Measurements from ENCODE around the gene LDLRAD4. TPM values are rescaled to one million over a fixed set of nuclear protein-coding genes. Genes with fewer than 3 reads are reported as not detected.

LDLRAD4 gene
- polyA plus RNA-seq, 1 of the 3 experiments (the other 2 are of a cell fraction), result 0.16 TPM

- ChIA-PET CTCF (interaction anchor here (1.0 to 2.1 kb wide), 2 partner anchors 9 to 322 kb away, joined by 3 to 9 read pairs; no protein-coding TSS in a partner anchor), POLR2A (no interaction called here)
- no peak overlapping the region for H3K4me3 ChIP-seq (ENCODE audit: low read depth in 2 of 2, low read length in 1 of 2)
- H3K9me2 ChIP-seq, result no peaks in the 10 kb centered on the region
- no peaks in the 10 kb centered on the region for H3F3A ChIP-seq (replicated peaks; ENCODE audit: insufficient read depth)
- peaks cover 0 to 9% of the 10 kb centered on the region in 2 experiments; a peak in 1 of 4 replicates for H3K4me1 ChIP-seq (ENCODE audit: control insufficient read depth in 1 of 2, insufficient read depth in 2 of 2, low read depth in 1 of 2, low read length in 1 of 2)
- no peak overlapping the region for H3K27ac ChIP-seq (ENCODE audit: low read depth in 2 of 2, low read length in 1 of 2)
- H3K9me3 ChIP-seq, result no peaks in the 10 kb centered on the region
- H3K79me2 ChIP-seq (ENCODE audit: insufficient read depth), result no peaks in the 10 kb centered on the region
- DNase-seq, result no peak
- H3K4me2 ChIP-seq, result no peak overlapping the region
- no peak overlapping the region for H3K9ac ChIP-seq
- TF ChIP-seq GATA2 (CRISPR knock-in tag; IDR thresholded peaks at IDR 0.05) (no peak), MEF2A (IDR thresholded peaks at IDR 0.05; ENCODE audit: borderline replicate concordance, low read depth) (no peak), NFIC (IDR thresholded peaks at IDR 0.05; ENCODE audit: borderline replicate concordance) (no peak), RAD21 (IDR thresholded peaks at IDR 0.05; ENCODE audit: low read length) (no peak), EZH2phosphoT487 (IDR thresholded peaks at IDR 0.05; ENCODE audit: borderline replicate concordance, low read depth) (no peak), IRF3 (IDR thresholded peaks at IDR 0.05; ENCODE audit: low read depth, low read length) (no peak), MXI1 (IDR thresholded peaks at IDR 0.05; ENCODE audit: low read depth, low read length) (no peak), FOXJ3 (CRISPR knock-in tag; IDR thresholded peaks at IDR 0.05) (no peak), GABPA (IDR thresholded peaks at IDR 0.05; ENCODE audit: low read depth) (no peak)
- TF ChIP-seq, protein P1, sequence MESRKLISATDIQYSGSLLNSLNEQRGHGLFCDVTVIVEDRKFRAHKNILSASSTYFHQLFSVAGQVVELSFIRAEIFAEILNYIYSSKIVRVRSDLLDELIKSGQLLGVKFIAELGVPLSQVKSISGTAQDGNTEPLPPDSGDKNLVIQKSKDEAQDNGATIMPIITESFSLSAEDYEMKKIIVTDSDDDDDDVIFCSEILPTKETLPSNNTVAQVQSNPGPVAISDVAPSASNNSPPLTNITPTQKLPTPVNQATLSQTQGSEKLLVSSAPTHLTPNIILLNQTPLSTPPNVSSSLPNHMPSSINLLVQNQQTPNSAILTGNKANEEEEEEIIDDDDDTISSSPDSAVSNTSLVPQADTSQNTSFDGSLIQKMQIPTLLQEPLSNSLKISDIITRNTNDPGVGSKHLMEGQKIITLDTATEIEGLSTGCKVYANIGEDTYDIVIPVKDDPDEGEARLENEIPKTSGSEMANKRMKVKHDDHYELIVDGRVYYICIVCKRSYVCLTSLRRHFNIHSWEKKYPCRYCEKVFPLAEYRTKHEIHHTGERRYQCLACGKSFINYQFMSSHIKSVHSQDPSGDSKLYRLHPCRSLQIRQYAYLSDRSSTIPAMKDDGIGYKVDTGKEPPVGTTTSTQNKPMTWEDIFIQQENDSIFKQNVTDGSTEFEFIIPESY (IDR thresholded peaks at IDR 0.05; ENCODE audit: borderline replicate concordance, low read depth), result no peak
- 35% methylated on average over 2 of the region's 2 CpGs for WGBS (ENCODE audit: low lambda C conversion rate)
- no peaks in the 10 kb centered on the region for H3K36me3 ChIP-seq (replicated peaks in 1 of 2; ENCODE audit: control insufficient read depth in 1 of 2, insufficient read depth in 2 of 2, low read length in 1 of 2)
- no peak overlapping the region for H2AFZ ChIP-seq (ENCODE audit: low read depth)
- no peaks in the 10 kb centered on the region for H3K27me3 ChIP-seq (ENCODE audit: insufficient read depth)
- H4K20me1 ChIP-seq (ENCODE audit: insufficient read depth), result no peaks in the 10 kb centered on the region
These were observed 320.1 kb downstream of the LDLRAD4 start for GRCh38 chr18:13538630-13539029.

DNA sequence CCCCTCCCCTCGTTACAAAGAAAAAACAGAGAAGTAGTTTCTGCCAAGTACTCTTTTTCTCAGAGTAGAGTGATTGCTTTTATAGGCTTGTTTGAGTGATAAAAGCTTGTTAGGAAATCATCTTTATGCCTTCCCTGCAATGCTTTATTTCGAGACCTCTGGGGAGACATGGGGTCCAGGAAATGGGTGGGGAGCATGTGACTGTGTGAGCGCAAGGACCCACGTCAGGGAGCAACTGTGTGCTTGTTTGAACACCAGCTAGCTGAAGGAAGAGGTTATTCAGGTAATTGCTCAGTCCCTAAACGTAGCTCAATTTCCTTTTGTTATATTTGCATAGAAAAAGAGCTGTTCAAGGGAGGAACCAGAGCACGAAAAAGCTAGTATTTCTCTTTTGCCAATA lies 320.5 kb downstream of the LDLRAD4 start:
- no peaks in the 10 kb centered on the region for H3K9me3 ChIP-seq
- peaks cover 0 to 9% of the 10 kb centered on the region in 2 experiments; a peak in 1 of 4 replicates for H3K4me1 ChIP-seq (ENCODE audit: control insufficient read depth in 1 of 2, insufficient read depth in 2 of 2, low read depth in 1 of 2, low read length in 1 of 2)
- H3K79me2 ChIP-seq (ENCODE audit: insufficient read depth), result no peaks in the 10 kb centered on the region
- H3K4me2 ChIP-seq, result no peak overlapping the region
- H3K9me2 ChIP-seq, result no peaks in the 10 kb centered on the region
- no peaks in the 10 kb centered on the region for H3K27me3 ChIP-seq (ENCODE audit: insufficient read depth)
- WGBS (ENCODE audit: low lambda C conversion rate), result 42% methylated on average over 6 of the region's 6 CpGs
- no peaks in the 10 kb centered on the region for H4K20me1 ChIP-seq (ENCODE audit: insufficient read depth)
- CTCF ChIA-PET, result interaction anchor here (2.1 kb wide), 1 partner anchor 323 kb away, joined by 9 read pairs; no protein-coding TSS in a partner anchor
- DNase-seq, result no peak
- no peaks in the 10 kb centered on the region for H3F3A ChIP-seq (replicated peaks; ENCODE audit: insufficient read depth)
- TF ChIP-seq SIN3A (IDR thresholded peaks at IDR 0.05; ENCODE audit: borderline replicate concordance, low read depth, low read length), result no peak
- no peak for TF ChIP-seq RXRA (IDR thresholded peaks at IDR 0.05; ENCODE audit: borderline replicate concordance, low read depth)
- no peak for TF ChIP-seq EP300 (IDR thresholded peaks at IDR 0.05; ENCODE audit: borderline replicate concordance in 1 of 2, low read depth in 1 of 2, low read length in 1 of 2)
- TF ChIP-seq REST (IDR thresholded peaks at IDR 0.05; ENCODE audit: low read depth, low read length), result no peak
- TF ChIP-seq RFX5 (IDR thresholded peaks at IDR 0.05; ENCODE audit: low read length), result no peak
- no peak for TF ChIP-seq IRF3 (IDR thresholded peaks at IDR 0.05; ENCODE audit: low read depth, low read length)
- POLR2A ChIA-PET, result no interaction called here
- no peak overlapping the region for H3K4me3 ChIP-seq (ENCODE audit: low read depth in 2 of 2, low read length in 1 of 2)
- H3K36me3 ChIP-seq (replicated peaks in 1 of 2; ENCODE audit: control insufficient read depth in 1 of 2, insufficient read depth in 2 of 2, low read length in 1 of 2), result no peaks in the 10 kb centered on the region
- no peak overlapping the region for H3K27ac ChIP-seq (ENCODE audit: low read depth in 2 of 2, low read length in 1 of 2)
- no peak overlapping the region for H2AFZ ChIP-seq (ENCODE audit: low read depth)
- H3K9ac ChIP-seq, result no peak overlapping the region

All from SK-N-SH (cell line).